RKO (cell line): ENCODE measurements around the gene RAD51.
A peak's percentile ranks its signal among the peaks of the same experiment; 100 is the strongest.

Experiments
- DNase-seq: peaks from one replicate; pipeline ENCODE4 v3.0.0-alpha.2; 2016; ENCODE audit warnings: low spot score

Gene RAD51

GRCh38 chr15:40762919-40763800, 68.2 kb downstream of the RAD51 start:
- DNase-seq = peak; percentile 36

GRCh38 chr15:40763801-40764628, 69.0 kb downstream of the RAD51 start, which contains the start of gene GCHFR:
TSS of gene GCHFR (plus strand) at chr15:40764068. CDS start at chr15:40764181, 113 bp downstream.
- peak; percentile 85 for DNase-seq

GRCh38 chr15:40764629-40765103, 69.7 kb downstream of the RAD51 start:
- peak; percentile 28 for DNase-seq

GRCh38 chr15:40766194-40766815, 71.3 kb downstream of the RAD51 start:
- DNase-seq = no peak

- peak; percentile 34 for DNase-seq
Measured at GRCh38 chr15:40766906-40767837, 72.2 kb downstream of the RAD51 start.

GRCh38 chr15:40767838-40768500, 73.0 kb downstream of the RAD51 start:
- DNase-seq = no peak

GRCh38 chr15:40768521-40769273, 73.7 kb downstream of the RAD51 start:
- DNase-seq = no peak

- no peak for DNase-seq
Measured at GRCh38 chr15:40769274-40770146, 74.5 kb downstream of the RAD51 start, which contains the start of gene C15orf62. TSS of gene C15orf62 (plus strand) at chr15:40769980. CDS start at chr15:40770496, 516 bp downstream.

GRCh38 chr15:40770147-40770721, 75.3 kb downstream of the RAD51 start:
- no peak for DNase-seq

- DNase-seq = no peak
Measured at GRCh38 chr15:40771242-40771641, 76.3 kb downstream of the RAD51 start.

GRCh38 chr15:40772014-40772413, 77.0 kb downstream of the RAD51 start:
- no peak for DNase-seq

- DNase-seq = no peak
Measured at GRCh38 chr15:40773496-40773895, 78.5 kb downstream of the RAD51 start.

- DNase-seq = no peak
Measured at GRCh38 chr15:40773902-40774301, 78.9 kb downstream of the RAD51 start.

- no peak for DNase-seq
Measured at GRCh38 chr15:40775007-40775406, 80.0 kb downstream of the RAD51 start.

GRCh38 chr15:40775740-40776536, 81.0 kb downstream of the RAD51 start:
- no peak for DNase-seq

- DNase-seq = no peak
Measured at GRCh38 chr15:40776537-40777141, 81.7 kb downstream of the RAD51 start.
